LNCaP clone FGC (cell line): ENCODE measurements around the gene TSHZ2.

Source experiments
- DNase-seq: peaks from one replicate; pipeline ENCODE4 v3.0.0-alpha.2; 2011; ENCODE audit warnings: low read depth
- H3K4me3 ChIP-seq: 2 replicates; pipeline ENCODE4 v1.5.1; 2011; ENCODE audit warnings: mild to moderate bottlenecking, low read depth, low read length, control low read depth
- CTCF ChIP-seq: IDR thresholded peaks from 2 replicates; pipeline ENCODE4 v1.5.1; 2012; ENCODE audit warnings: mild to moderate bottlenecking; ENCODE audit not compliant: control insufficient read depth, insufficient read depth; ENCODE audit errors: extremely low read depth

Gene TSHZ2

GRCh38 chr20:53438368-53438767 is 466.2 kb downstream of the TSHZ2 start:
- TF ChIP-seq CTCF, result no peak
- no peak overlapping the region for H3K4me3 ChIP-seq
- DNase-seq, result no peak

- no peak for TF ChIP-seq CTCF
- H3K4me3 ChIP-seq, result no peak overlapping the region
- no peak for DNase-seq
Measured at GRCh38 chr20:53439046-53439445, 466.9 kb downstream of the TSHZ2 start.

- H3K4me3 ChIP-seq, result no peak overlapping the region
- TF ChIP-seq CTCF, result no peak
- no peak for DNase-seq
Measured at GRCh38 chr20:53439616-53440015, 467.5 kb downstream of the TSHZ2 start.

- no peak overlapping the region for H3K4me3 ChIP-seq
- TF ChIP-seq CTCF, result no peak
- DNase-seq, result no peak
Measured at GRCh38 chr20:53444401-53445149, 472.4 kb downstream of the TSHZ2 start.

- no peak for TF ChIP-seq CTCF
- no peak for DNase-seq
- no peak overlapping the region for H3K4me3 ChIP-seq
Measured at GRCh38 chr20:53445321-53445731, 473.2 kb downstream of the TSHZ2 start.

- no peak overlapping the region for H3K4me3 ChIP-seq
- no peak for TF ChIP-seq CTCF
Measured at GRCh38 chr20:53445932-53446331, 473.8 kb downstream of the TSHZ2 start.

GRCh38 chr20:53447316-53447715 is 475.2 kb downstream of the TSHZ2 start:
- no peak overlapping the region for H3K4me3 ChIP-seq
- no peak for DNase-seq
- TF ChIP-seq CTCF, result no peak

More at GRCh38 chr20:53445932-53446331, 473.8 kb downstream of the TSHZ2 start:
- DNase-seq, result no peak
